PFSK-1 (cell line): Measurements from ENCODE around the gene GOLIM4.

ENCODE experiments used
- FOXP2 ChIP-seq: optimal IDR thresholded peaks from 2 replicates; pipeline ENCODE3; 2011; ENCODE audit warnings: borderline replicate concordance, control low read depth, inconsistent platforms; ENCODE audit not compliant: insufficient read depth; ENCODE audit errors: extremely low read length, extremely low read depth
- POLR2AphosphoS5 ChIP-seq: IDR thresholded peaks from 2 replicates; pipeline ENCODE4 v1.6.1; 2012; ENCODE audit warnings: low read depth, mild to moderate bottlenecking, control low read depth, low read length, moderate library complexity
- SIN3A ChIP-seq: IDR thresholded peaks from 2 replicates; pipeline ENCODE4 v1.6.1; 2012; ENCODE audit warnings: mild to moderate bottlenecking, low read length, moderate library complexity, borderline replicate concordance; ENCODE audit not compliant: insufficient read depth
- TAF1 ChIP-seq: IDR thresholded peaks from 2 replicates; pipeline ENCODE4 v1.6.1; 2012; ENCODE audit warnings: low read length, control low read depth, borderline replicate concordance; ENCODE audit not compliant: insufficient read depth
- TF ChIP-seq, protein P1 (sequence below), 2 experiments: IDR thresholded peaks; 2 replicates each; pipeline versions ENCODE4 v1.6.1 to v1.8.0; 2011 to 2012; ENCODE audit warnings: low read depth in 2 of 2, low read length in 2 of 2, control low read depth in 1 of 2, inconsistent platforms in 1 of 2, mild to moderate bottlenecking in 1 of 2, moderate library complexity in 1 of 2; ENCODE audit not compliant: insufficient read depth in 1 of 2

Gene GOLIM4

DNA sequence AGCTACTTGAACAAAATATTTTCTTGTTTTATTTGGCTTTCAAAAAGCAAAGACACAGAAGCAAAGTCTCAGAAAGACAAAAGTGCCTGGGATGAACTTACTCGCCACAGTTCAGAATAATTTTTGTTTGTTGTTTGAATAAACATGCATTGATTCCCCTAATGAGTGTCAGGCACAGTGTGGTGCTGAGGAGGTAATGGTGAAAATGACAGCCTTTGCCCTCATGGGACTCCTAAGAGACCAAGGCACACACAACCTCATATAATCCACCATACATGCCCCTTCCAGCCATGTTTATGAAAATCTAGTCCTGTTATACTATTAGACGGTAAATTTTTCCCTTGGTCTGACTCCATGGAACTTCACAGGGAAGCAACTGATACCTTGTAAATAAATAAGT lies 2.5 kb downstream of the GOLIM4 start:
- no peak for TF ChIP-seq FOXP2
- TF ChIP-seq, protein P1, sequence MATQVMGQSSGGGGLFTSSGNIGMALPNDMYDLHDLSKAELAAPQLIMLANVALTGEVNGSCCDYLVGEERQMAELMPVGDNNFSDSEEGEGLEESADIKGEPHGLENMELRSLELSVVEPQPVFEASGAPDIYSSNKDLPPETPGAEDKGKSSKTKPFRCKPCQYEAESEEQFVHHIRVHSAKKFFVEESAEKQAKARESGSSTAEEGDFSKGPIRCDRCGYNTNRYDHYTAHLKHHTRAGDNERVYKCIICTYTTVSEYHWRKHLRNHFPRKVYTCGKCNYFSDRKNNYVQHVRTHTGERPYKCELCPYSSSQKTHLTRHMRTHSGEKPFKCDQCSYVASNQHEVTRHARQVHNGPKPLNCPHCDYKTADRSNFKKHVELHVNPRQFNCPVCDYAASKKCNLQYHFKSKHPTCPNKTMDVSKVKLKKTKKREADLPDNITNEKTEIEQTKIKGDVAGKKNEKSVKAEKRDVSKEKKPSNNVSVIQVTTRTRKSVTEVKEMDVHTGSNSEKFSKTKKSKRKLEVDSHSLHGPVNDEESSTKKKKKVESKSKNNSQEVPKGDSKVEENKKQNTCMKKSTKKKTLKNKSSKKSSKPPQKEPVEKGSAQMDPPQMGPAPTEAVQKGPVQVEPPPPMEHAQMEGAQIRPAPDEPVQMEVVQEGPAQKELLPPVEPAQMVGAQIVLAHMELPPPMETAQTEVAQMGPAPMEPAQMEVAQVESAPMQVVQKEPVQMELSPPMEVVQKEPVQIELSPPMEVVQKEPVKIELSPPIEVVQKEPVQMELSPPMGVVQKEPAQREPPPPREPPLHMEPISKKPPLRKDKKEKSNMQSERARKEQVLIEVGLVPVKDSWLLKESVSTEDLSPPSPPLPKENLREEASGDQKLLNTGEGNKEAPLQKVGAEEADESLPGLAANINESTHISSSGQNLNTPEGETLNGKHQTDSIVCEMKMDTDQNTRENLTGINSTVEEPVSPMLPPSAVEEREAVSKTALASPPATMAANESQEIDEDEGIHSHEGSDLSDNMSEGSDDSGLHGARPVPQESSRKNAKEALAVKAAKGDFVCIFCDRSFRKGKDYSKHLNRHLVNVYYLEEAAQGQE (IDR thresholded peaks at IDR 0.05; ENCODE audit: insufficient read depth in 1 of 2, low read depth in 2 of 2, low read length in 2 of 2): no peak
- TF ChIP-seq SIN3A: no peak
- no peak for TF ChIP-seq TAF1
- TF ChIP-seq POLR2AphosphoS5: no peak

DNA sequence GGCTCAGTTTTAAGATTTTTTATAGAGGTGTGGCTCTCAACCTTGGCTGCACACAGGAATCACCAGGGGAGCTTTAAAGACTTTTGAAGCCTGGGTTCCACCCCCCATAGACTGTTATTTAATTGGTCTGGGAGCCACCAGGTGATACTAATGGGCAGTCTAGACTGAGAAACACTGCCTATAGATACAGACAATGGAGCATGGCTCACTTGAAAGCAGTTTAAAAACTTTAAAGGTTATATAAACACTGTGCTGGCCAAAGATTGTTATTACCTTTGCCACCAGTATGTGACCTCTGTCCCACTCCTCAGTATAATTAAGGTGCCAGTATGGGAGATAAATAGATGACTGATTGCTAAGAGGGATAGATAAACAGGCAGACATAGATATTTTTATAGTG lies 3.8 kb downstream of the GOLIM4 start:
- no peak for TF ChIP-seq POLR2AphosphoS5
- TF ChIP-seq, protein P1 (IDR thresholded peaks at IDR 0.05; ENCODE audit: insufficient read depth in 1 of 2, low read depth in 2 of 2, low read length in 2 of 2): no peak
- TF ChIP-seq FOXP2: no peak
- TF ChIP-seq TAF1: no peak
- TF ChIP-seq SIN3A: no peak

DNA sequence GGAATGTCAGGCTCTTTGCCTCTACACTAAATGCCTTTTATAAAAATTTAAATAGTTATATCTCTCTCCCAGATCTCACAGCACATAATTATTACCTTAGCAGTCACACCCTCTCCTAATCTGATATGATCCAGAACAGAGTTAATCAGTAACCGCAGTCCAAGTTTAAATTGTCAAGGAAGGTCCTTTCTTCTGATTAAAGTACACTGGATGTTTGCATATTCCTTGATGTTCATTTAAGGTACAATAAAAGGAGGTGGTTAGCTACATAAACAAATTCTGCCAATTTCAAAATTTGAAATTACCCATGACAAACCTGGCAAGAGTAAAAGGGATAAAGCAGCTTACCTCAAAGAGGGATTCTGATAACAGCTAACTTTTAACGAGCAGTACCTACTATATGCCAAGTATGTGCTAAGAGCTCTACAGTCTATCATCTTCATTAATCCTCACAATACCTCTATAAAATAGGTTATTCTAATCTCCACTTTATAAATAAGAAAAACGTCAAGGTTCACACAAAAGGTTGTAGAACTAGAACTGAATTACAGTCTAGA lies 4.3 kb downstream of the GOLIM4 start:
- TF ChIP-seq SIN3A: no peak

DNA sequence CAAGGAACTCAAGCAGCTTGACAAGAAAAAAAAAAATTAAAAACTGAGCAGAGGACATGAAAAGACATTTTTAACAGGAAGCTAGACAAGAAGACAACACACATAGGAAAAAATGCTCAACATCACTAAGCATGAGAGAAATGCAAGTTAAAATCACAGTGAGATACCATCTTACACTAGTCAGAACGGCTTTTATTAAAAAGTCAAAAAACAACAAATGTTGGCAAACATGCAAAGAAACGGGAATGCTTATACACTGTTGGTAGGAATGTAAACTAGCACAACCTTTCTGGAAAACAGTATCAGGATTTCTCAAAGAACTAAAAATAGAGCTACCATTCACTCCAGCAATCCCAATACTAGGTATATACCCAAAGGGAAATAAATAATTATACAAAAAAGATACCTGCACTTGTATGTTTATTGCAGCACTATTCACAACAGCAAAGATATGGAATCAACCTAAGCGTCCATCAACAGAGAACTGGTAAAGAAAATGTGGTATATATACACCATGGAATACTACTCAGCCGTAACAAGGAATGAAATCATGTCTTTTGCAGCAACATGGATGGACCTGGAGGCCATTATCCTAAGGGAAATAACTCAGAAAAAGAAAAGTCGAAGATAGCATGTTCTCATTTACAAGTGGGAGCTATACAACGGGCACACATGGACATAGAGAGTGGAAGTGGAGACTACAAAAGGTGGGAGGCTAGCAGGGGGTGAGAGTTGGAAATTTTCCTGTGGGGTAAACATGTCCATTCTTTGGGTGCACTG lies 5.2 kb downstream of the GOLIM4 start:
- TF ChIP-seq, protein P1 (IDR thresholded peaks at IDR 0.05; ENCODE audit: insufficient read depth in 1 of 2, low read depth in 2 of 2, low read length in 2 of 2): no peak
- TF ChIP-seq FOXP2: no peak
- no peak for TF ChIP-seq POLR2AphosphoS5
- TF ChIP-seq TAF1: no peak
- no peak for TF ChIP-seq SIN3A

DNA sequence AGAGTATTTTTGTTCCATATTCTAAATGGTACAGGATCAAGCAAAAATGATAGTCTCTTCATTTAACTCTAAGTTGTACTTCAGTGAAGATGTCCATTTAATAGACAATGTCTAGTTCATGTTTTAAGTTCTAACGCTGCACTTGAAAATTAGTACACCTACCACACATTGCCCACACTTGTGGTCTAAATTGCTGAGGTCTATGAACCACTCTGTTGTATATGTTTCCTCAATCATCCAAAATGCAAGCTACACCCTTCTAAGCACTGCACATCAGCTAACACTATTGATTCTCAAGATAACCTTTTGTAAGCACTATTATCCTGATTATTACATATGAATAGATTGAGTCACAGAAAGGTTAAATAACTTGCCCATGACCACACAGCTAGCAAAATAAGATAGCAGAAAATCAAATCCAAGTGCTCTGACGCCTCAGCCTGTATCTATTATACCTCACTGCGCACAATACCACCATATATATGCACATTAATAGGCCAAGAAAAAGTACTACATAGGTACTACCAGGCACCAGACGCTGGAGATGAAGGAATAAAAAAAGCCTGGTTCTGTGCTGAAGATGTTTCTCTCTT lies 6.4 kb downstream of the GOLIM4 start:
- TF ChIP-seq, protein P1 (IDR thresholded peaks at IDR 0.05; ENCODE audit: insufficient read depth in 1 of 2, low read depth in 2 of 2, low read length in 2 of 2): no peak
- TF ChIP-seq SIN3A (no peak), POLR2AphosphoS5 (no peak), FOXP2 (no peak), TAF1 (no peak)
